Measurements from ENCODE around the gene SLCO3A1. TPM values are rescaled to one million over a fixed set of nuclear protein-coding genes. Genes with fewer than 3 reads are reported as not detected.

The SLCO3A1 gene
- total RNA-seq, 1 experiment from 2014 or later: 37.8 TPM

DNA sequence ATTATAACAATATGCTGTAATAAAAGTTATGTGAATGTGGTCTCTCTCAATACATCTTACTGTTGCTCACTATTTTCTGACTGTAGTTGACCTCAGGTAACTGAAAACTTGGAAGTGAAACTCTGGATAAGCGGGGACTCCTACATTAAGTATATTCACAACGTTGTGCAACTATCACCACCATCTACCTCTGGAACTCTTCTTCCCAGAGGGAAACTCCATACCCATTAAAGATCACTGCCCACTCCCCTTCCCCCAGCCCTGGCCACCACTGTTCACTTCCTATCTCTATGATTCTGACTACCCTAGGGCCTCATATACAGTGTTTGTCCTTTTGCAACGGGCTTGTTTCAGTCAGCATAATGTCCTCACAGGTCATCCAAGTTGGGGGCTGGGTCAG lies 20.7 kb downstream of the SLCO3A1 start:
- ChIA-PET CTCF (no interaction called here), POLR2A (ENCODE audit: unreplicated experiment) (no interaction called here)
- Histone ChIP-seq H4K20me1 (ENCODE audit: insufficient read depth) (no peaks in the 10 kb centered on the region), H3F3A (ENCODE audit: insufficient read depth, low read depth) (no peaks in the 10 kb centered on the region), H3K4me3 (no peak overlapping the region), H2AFZ (no peak overlapping the region), H3K9me2 (ENCODE audit: insufficient read depth) (no peaks in the 10 kb centered on the region), H3K9me3 (ENCODE audit: insufficient read depth, low read depth) (no peaks in the 10 kb centered on the region; the same call in 1 of the 2 replicates), H3K27ac (no peak overlapping the region), H3K4me1 (replicated peaks; ENCODE audit: insufficient read depth) (peaks cover 8% of the 10 kb centered on the region; the same call in 1 of the 2 replicates), H3K79me2 (ENCODE audit: low read depth) (peaks cover 58% of the 10 kb centered on the region), H3K27me3 (ENCODE audit: insufficient read depth, low read depth) (no peaks in the 10 kb centered on the region), H3K36me3 (ENCODE audit: low read depth) (no peaks in the 10 kb centered on the region), H3K4me2 (no peak overlapping the region)
- intact Hi-C loops (cut with micrococcal nuclease; ENCODE audit: unreplicated experiment): no loop called here
- no TSS peak for BruUV-seq (replicated peaks)
- no peak for DNase-seq
- TF ChIP-seq, protein P1, sequence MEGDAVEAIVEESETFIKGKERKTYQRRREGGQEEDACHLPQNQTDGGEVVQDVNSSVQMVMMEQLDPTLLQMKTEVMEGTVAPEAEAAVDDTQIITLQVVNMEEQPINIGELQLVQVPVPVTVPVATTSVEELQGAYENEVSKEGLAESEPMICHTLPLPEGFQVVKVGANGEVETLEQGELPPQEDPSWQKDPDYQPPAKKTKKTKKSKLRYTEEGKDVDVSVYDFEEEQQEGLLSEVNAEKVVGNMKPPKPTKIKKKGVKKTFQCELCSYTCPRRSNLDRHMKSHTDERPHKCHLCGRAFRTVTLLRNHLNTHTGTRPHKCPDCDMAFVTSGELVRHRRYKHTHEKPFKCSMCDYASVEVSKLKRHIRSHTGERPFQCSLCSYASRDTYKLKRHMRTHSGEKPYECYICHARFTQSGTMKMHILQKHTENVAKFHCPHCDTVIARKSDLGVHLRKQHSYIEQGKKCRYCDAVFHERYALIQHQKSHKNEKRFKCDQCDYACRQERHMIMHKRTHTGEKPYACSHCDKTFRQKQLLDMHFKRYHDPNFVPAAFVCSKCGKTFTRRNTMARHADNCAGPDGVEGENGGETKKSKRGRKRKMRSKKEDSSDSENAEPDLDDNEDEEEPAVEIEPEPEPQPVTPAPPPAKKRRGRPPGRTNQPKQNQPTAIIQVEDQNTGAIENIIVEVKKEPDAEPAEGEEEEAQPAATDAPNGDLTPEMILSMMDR (conservative IDR thresholded peaks at IDR 0.05): no peak
- TF ChIP-seq EZH2 (IDR thresholded peaks at IDR 0.05; ENCODE audit: low read depth): no peak

DNA sequence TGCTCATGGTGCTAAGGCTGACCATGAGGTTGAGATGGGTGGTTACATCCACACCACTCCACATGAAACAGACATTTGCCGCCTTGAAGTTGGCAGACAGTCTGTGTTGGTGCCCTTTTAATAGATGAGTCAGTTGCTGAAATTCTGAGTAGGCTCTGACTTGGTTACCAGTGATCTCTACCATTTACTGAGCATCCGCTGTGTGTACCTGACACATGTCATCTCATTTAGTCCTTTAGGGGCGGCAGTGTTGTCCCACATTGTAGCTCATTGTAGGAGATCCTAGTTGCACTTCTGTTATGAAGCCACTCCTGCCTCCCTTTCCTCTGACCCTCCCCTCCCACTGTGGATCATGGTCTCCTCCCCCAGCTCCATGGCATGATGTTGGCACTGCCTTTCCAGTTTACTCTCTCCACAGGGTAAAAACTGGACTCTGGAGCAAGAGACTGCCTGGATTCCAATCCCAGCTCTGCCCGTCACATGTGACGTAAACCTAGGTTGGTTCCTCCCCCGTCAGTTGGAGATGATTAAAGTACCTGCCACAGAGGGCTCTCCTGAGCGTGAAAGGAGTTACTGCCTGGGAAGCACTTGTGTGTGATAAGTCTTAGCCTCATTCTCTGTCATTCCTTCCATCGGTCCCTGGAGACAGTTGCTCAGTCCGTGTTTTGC lies 21.6 kb downstream of the SLCO3A1 start:
- ChIA-PET CTCF (no interaction called here), POLR2A (ENCODE audit: unreplicated experiment) (no interaction called here)
- Histone ChIP-seq H3K4me3 (no peak overlapping the region), H4K20me1 (ENCODE audit: insufficient read depth) (no peaks in the 10 kb centered on the region), H3K79me2 (ENCODE audit: low read depth) (peaks cover 49% of the 10 kb centered on the region), H3K9me3 (ENCODE audit: insufficient read depth, low read depth) (no peaks in the 10 kb centered on the region; the same call in 1 of the 2 replicates), H3F3A (ENCODE audit: insufficient read depth, low read depth) (no peaks in the 10 kb centered on the region), H3K27me3 (ENCODE audit: insufficient read depth, low read depth) (no peaks in the 10 kb centered on the region), H3K9me2 (ENCODE audit: insufficient read depth) (no peaks in the 10 kb centered on the region), H3K4me2 (no peak overlapping the region), H3K36me3 (ENCODE audit: low read depth) (no peaks in the 10 kb centered on the region), H2AFZ (no peak overlapping the region), H3K4me1 (replicated peaks; ENCODE audit: insufficient read depth) (no peaks in the 10 kb centered on the region), H3K27ac (no peak overlapping the region)
- BruUV-seq (replicated peaks): no TSS peak
- no peak for TF ChIP-seq EZH2 (IDR thresholded peaks at IDR 0.05; ENCODE audit: low read depth)
- TF ChIP-seq, protein P1 (conservative IDR thresholded peaks at IDR 0.05): no peak
- intact Hi-C loops (cut with micrococcal nuclease; ENCODE audit: unreplicated experiment): no loop called here
- no peak for DNase-seq

DNA sequence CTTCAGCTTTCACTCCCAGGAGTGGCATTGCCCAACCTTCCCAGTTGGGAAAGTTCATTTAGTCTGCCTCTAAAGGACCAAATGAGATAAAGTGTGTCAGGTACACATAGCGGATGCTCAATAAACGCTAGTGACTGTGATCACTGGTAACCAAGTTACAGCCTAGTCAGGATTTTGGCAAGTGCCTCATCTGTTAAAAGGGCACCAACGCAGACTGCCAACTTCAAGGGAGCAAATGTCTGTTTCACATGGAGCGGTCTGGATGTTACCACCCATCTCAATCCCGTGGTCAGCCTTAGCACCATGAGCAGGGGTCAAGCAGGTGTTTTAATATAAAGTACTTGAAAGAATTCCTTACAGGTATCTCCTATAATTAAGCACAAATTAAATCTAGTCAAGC lies 22.7 kb downstream of the SLCO3A1 start:
- H3K27me3 ChIP-seq (ENCODE audit: insufficient read depth, low read depth): no peaks in the 10 kb centered on the region
- CTCF ChIA-PET: no interaction called here
- H3K4me2 ChIP-seq: no peak overlapping the region
- H3K4me3 ChIP-seq: no peak overlapping the region
- H3K9me3 ChIP-seq (ENCODE audit: insufficient read depth, low read depth): no peaks in the 10 kb centered on the region
- no peak for DNase-seq
- H3K36me3 ChIP-seq (ENCODE audit: low read depth): no peaks in the 10 kb centered on the region
- peaks cover 38% of the 10 kb centered on the region for H3K79me2 ChIP-seq (ENCODE audit: low read depth)
- no peaks in the 10 kb centered on the region for H4K20me1 ChIP-seq (ENCODE audit: insufficient read depth)
- POLR2A ChIA-PET (ENCODE audit: unreplicated experiment): no interaction called here
- H2AFZ ChIP-seq: no peak overlapping the region
- no peak overlapping the region for H3K27ac ChIP-seq
- no peaks in the 10 kb centered on the region for H3F3A ChIP-seq (ENCODE audit: insufficient read depth, low read depth)
- intact Hi-C loops (cut with micrococcal nuclease; ENCODE audit: unreplicated experiment): no loop called here
- TF ChIP-seq, protein P1 (conservative IDR thresholded peaks at IDR 0.05): no peak
- no peak for TF ChIP-seq EZH2 (IDR thresholded peaks at IDR 0.05; ENCODE audit: low read depth)
- no peaks in the 10 kb centered on the region for H3K9me2 ChIP-seq (ENCODE audit: insufficient read depth)
- no TSS peak for BruUV-seq (replicated peaks)
- H3K4me1 ChIP-seq (replicated peaks; ENCODE audit: insufficient read depth): no peaks in the 10 kb centered on the region

All from PC-9 (cell line).